CD4-positive, alpha-beta memory T cell (primary cell): ENCODE measurements around the gene PSMD1. TPM values are rescaled to one million over a fixed set of nuclear protein-coding genes. Genes with fewer than 3 reads are reported as not detected.

Experiments used
- CTCF ChIA-PET: fragments of 350-600 bp; sonication (Branson Sonifier 250); formaldehyde crosslinking; loops from one replicate; lab custom pipeline; 2021; ENCODE audit warnings: inconsistent platforms; ENCODE audit not compliant: partially characterized antibody; lab: Charles Lee
- POLR2A ChIA-PET: fragments of 350-600 bp; sonication (Branson Sonifier 250); formaldehyde crosslinking; loops from one replicate; lab custom pipeline; 2021; ENCODE audit not compliant: partially characterized antibody; lab: Charles Lee
- DNase-seq, 5 donors: peaks; one replicate each; pipeline versions ENCODE4 v3.0.0 to v3.0.0-alpha.2; 2020 to 2022; ENCODE audit warnings: mixed read lengths in 1 of 5
- H3K27ac ChIP-seq: one replicate; pipeline ENCODE4 v1.7.0; 2013; ENCODE audit warnings: low read depth, low read length
- H3K27me3 ChIP-seq: 2 replicates; pipeline ENCODE4 v1.7.0; 2013; ENCODE audit warnings: mild to moderate bottlenecking, low read length, moderate library complexity; ENCODE audit not compliant: insufficient read depth
- H3K36me3 ChIP-seq: 2 replicates; pipeline ENCODE4 v1.7.0; 2013; ENCODE audit warnings: mild to moderate bottlenecking, low read length, moderate library complexity; ENCODE audit not compliant: insufficient read depth
- H3K4me1 ChIP-seq: 2 replicates; pipeline ENCODE4 v1.7.0; 2013; ENCODE audit warnings: mild to moderate bottlenecking, low read length, moderate library complexity; ENCODE audit not compliant: insufficient read depth
- H3K4me3 ChIP-seq, 2 donors: one replicate each; pipeline ENCODE4 v1.7.0; 2013; ENCODE audit warnings: low read length in 2 of 2, mild to moderate bottlenecking in 1 of 2
- H3K9me3 ChIP-seq, 2 donors: one replicate each; pipeline ENCODE4 v1.7.0; 2013; ENCODE audit warnings: low read length in 2 of 2, control low read depth in 1 of 2; ENCODE audit not compliant: control insufficient read depth in 1 of 2
- H3K27ac Mint-ChIP-seq, 7 donors: one replicate each; pipeline ENCODE4 v1.8.0; 2020 to 2021; ENCODE audit warnings: mixed read lengths in 7 of 7, mild to moderate bottlenecking in 6 of 7, inconsistent platforms in 3 of 7, moderate library complexity in 3 of 7
- H3K27me3 Mint-ChIP-seq, 2 donors: one replicate each; pipeline ENCODE4 v1.8.0; 2020 to 2021; ENCODE audit warnings: mixed read lengths in 2 of 2
- H3K36me3 Mint-ChIP-seq, 2 donors: one replicate each; pipeline ENCODE4 v1.8.0; 2020 to 2021; ENCODE audit warnings: mixed read lengths in 2 of 2, inconsistent platforms in 1 of 2, mild to moderate bottlenecking in 1 of 2
- H3K4me1 Mint-ChIP-seq, 4 donors: one replicate each; pipeline ENCODE4 v1.8.0; 2020 to 2021; ENCODE audit warnings: mixed read lengths in 4 of 4, mild to moderate bottlenecking in 1 of 4
- H3K4me3 Mint-ChIP-seq, 8 donors: one replicate each; pipeline ENCODE4 v1.8.0; 2020 to 2021; ENCODE audit warnings: mixed read lengths in 8 of 8, mild to moderate bottlenecking in 7 of 8, moderate library complexity in 6 of 8, inconsistent platforms in 3 of 8
- H3K9me3 Mint-ChIP-seq, 8 donors: one replicate each; pipeline ENCODE4 v1.8.0; 2020 to 2021; ENCODE audit warnings: mixed read lengths in 8 of 8, mild to moderate bottlenecking in 5 of 8, inconsistent platforms in 3 of 8, moderate library complexity in 1 of 8
- intact Hi-C: fragments of 100-400 bp; cut with micrococcal nuclease; formaldehyde crosslinking; loops from one replicate; pipeline ENCODE4 v1.15.1; 2023
- polyA plus RNA-seq, 2 donors: library from polyadenylated mRNA; unstranded; fragments of 300-500 nt; fragmentation: Illumina TruSeq; gene quantifications; one replicate each; pipeline ENCODE4 v1.2.3, GENCODE V29; 2021
- total RNA-seq, 2 experiments: library from RNA; stranded (reverse); gene quantifications; one replicate each; pipeline ENCODE4 v1.2.3, GENCODE V29; 2021

The PSMD1 gene
- total and polyA plus RNA-seq, 4 experiments from 2014 or later = 38.0 to 65.0 (median 52.6) TPM

- Histone ChIP-seq H3K4me1 (no peaks in the 10 kb centered on the region), H3K4me3 (no peak overlapping the region), H3K27me3 (no peaks in the 10 kb centered on the region), H3K9me3 (no peaks in the 10 kb centered on the region), H3K36me3 (no peaks in the 10 kb centered on the region), H3K27ac (no peak overlapping the region)
- no peaks in the 10 kb centered on the region for H3K4me1 Mint-ChIP-seq
- CTCF ChIA-PET = no interaction called here
- no peak overlapping the region for H3K27ac Mint-ChIP-seq
- no peaks in the 10 kb centered on the region for H3K36me3 Mint-ChIP-seq
- DNase-seq = no peak
- POLR2A ChIA-PET = no interaction called here
- no peak overlapping the region for H3K4me3 Mint-ChIP-seq
- peaks cover 0 to 2% of the 10 kb centered on the region in 2 donors for H3K27me3 Mint-ChIP-seq
- intact Hi-C loops = no loop called here
- H3K9me3 Mint-ChIP-seq = no peaks in the 10 kb centered on the region
These were observed 161.7 kb downstream of the PSMD1 start for GRCh38 chr2:231218366-231218765.

GRCh38 chr2:231219289-231219688, 162.6 kb downstream of the PSMD1 start:
- Histone ChIP-seq H3K36me3 (no peaks in the 10 kb centered on the region), H3K4me1 (no peaks in the 10 kb centered on the region), H3K27ac (no peak overlapping the region), H3K9me3 (no peaks in the 10 kb centered on the region), H3K27me3 (no peaks in the 10 kb centered on the region), H3K4me3 (no peak overlapping the region)
- ChIA-PET POLR2A (no interaction called here), CTCF (interaction anchor here (1.1 kb wide), 1 partner anchor 11 kb away, joined by 6 read pairs; no protein-coding TSS in a partner anchor)
- H3K27ac Mint-ChIP-seq = no peak overlapping the region
- H3K4me1 Mint-ChIP-seq = no peaks in the 10 kb centered on the region
- H3K4me3 Mint-ChIP-seq = no peak overlapping the region
- DNase-seq = no peak
- H3K36me3 Mint-ChIP-seq = no peaks in the 10 kb centered on the region
- H3K9me3 Mint-ChIP-seq = no peaks in the 10 kb centered on the region
- intact Hi-C loops = no loop called here
- peaks cover 0 to 2% of the 10 kb centered on the region in 2 donors for H3K27me3 Mint-ChIP-seq

- POLR2A ChIA-PET = no interaction called here
- H3K4me1 ChIP-seq = no peaks in the 10 kb centered on the region
- CTCF ChIA-PET = no interaction called here
- no peak for DNase-seq
- H3K4me3 ChIP-seq = no peak overlapping the region
- no peaks in the 10 kb centered on the region for H3K9me3 ChIP-seq
- H3K36me3 ChIP-seq = no peaks in the 10 kb centered on the region
- no peaks in the 10 kb centered on the region for H3K9me3 Mint-ChIP-seq
- no peak overlapping the region for H3K27ac Mint-ChIP-seq
- no peaks in the 10 kb centered on the region for H3K36me3 Mint-ChIP-seq
- H3K27me3 Mint-ChIP-seq = no peaks in the 10 kb centered on the region
- H3K4me1 Mint-ChIP-seq = no peaks in the 10 kb centered on the region
- intact Hi-C loops = no loop called here
- no peak overlapping the region for H3K4me3 Mint-ChIP-seq
- no peak overlapping the region for H3K27ac ChIP-seq
- H3K27me3 ChIP-seq = no peaks in the 10 kb centered on the region
These were observed 165.1 kb downstream of the PSMD1 start for GRCh38 chr2:231221761-231222160.

Other genes starting within 250 kb of the PSMD1 start
- gene ITM2C, start 191.9 kb upstream of the PSMD1 start, total RNA-seq = 10 to 100 TPM; 24.1 to 24.3 TPM
- gene ITM2C, start 191.9 kb upstream of the PSMD1 start, polyA plus RNA-seq = 10 to 100 TPM; 32.5 to 40.8 TPM
- gene GPR55, start 131.6 kb upstream of the PSMD1 start, total RNA-seq = 1 to 10 TPM; 8.1 to 8.3 TPM
- gene GPR55, start 131.6 kb upstream of the PSMD1 start, polyA plus RNA-seq = 1 to 10 TPM in 1 of 2 donors, not detected in 1; 2.4 TPM
- not detected for gene SPATA3, start 60.7 kb upstream of the PSMD1 start, total RNA-seq
- not detected for gene SPATA3, start 60.7 kb upstream of the PSMD1 start, polyA plus RNA-seq
- not detected for gene C2orf72, start 19.3 kb upstream of the PSMD1 start, total RNA-seq
- gene C2orf72, start 19.3 kb upstream of the PSMD1 start, polyA plus RNA-seq = not detected
- gene HTR2B, start 68.2 kb downstream of the PSMD1 start, total RNA-seq = not detected
- gene HTR2B, start 68.2 kb downstream of the PSMD1 start, polyA plus RNA-seq = under 1 TPM; 0.10 to 0.21 TPM
- 1 to 10 TPM; 1.1 to 1.4 TPM for gene ARMC9, start 141.8 kb downstream of the PSMD1 start, total RNA-seq
- under 1 TPM in 1 of 2 donors, not detected in 1; 0.50 TPM for gene ARMC9, start 141.8 kb downstream of the PSMD1 start, polyA plus RNA-seq